C4-2B (cell line): Measurements from ENCODE around the gene SH3RF3.

Experiments
- ZFX ChIP-seq: fragments of 450-650 bp; IDR thresholded peaks from 2 replicates; pipeline ENCODE4 v1.6.1; 2017
- TF ChIP-seq, protein P1 (sequence below): fragments of 450-650 bp; conservative IDR thresholded peaks from 2 replicates; pipeline ENCODE4 v1.5.1; 2017; ENCODE audit warnings: mild to moderate bottlenecking

DNA sequence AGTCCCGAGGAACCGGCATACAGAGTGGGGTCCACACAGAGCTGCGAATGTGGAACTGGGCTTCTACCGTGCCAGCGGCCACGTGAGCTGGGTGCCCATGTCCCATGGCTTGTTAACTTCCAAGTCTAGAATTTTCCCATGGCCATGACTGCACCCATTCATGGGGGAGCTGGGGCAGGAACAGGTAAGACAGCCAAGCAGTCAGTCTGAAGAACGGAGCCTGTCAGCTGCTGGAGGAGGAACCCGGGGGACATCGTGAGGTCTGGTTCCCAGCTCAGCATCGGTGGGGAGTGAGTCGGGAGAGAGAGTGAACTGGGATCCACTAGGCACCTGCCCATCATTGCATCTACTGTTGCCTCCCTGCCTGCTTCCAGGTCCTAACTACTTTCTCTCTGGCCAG lies 86.9 kb downstream of the SH3RF3 start:
- TF ChIP-seq, protein P1, sequence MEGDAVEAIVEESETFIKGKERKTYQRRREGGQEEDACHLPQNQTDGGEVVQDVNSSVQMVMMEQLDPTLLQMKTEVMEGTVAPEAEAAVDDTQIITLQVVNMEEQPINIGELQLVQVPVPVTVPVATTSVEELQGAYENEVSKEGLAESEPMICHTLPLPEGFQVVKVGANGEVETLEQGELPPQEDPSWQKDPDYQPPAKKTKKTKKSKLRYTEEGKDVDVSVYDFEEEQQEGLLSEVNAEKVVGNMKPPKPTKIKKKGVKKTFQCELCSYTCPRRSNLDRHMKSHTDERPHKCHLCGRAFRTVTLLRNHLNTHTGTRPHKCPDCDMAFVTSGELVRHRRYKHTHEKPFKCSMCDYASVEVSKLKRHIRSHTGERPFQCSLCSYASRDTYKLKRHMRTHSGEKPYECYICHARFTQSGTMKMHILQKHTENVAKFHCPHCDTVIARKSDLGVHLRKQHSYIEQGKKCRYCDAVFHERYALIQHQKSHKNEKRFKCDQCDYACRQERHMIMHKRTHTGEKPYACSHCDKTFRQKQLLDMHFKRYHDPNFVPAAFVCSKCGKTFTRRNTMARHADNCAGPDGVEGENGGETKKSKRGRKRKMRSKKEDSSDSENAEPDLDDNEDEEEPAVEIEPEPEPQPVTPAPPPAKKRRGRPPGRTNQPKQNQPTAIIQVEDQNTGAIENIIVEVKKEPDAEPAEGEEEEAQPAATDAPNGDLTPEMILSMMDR: no peak
- TF ChIP-seq ZFX: no peak
